GM23338 (cell line): ENCODE data around the gene GAK. TPM values are rescaled to one million over a fixed set of nuclear protein-coding genes. Genes with fewer than 3 reads are reported as not detected.

Experiments used
- ATAC-seq: fragments of 200-7000 bp; cut with Tn5 transposase; 3 replicates; pipeline ENCODE4 v1.9.1; 2020
- DNase-seq: peaks from one replicate; pipeline ENCODE4 v3.0.0-alpha.2; 2015; ENCODE audit warnings: low spot score
- H2AFZ ChIP-seq: fragments of 200-600 bp; sonication (generic); 2 replicates; pipeline ENCODE4 v1.8.0; 2016; ENCODE audit warnings: antibody characterized with exemption, mild to moderate bottlenecking, moderate library complexity
- H3F3A ChIP-seq: fragments of 200-600 bp; sonication (generic); replicated peaks from 2 replicates; pipeline ENCODE4 v1.8.0; 2017; ENCODE audit warnings: antibody characterized with exemption, mixed run types, low read depth
- H3K27ac ChIP-seq: fragments of 200-600 bp; sonication (generic); 2 replicates; pipeline ENCODE4 v1.6.1; 2016; ENCODE audit warnings: low read depth
- H3K27me3 ChIP-seq: fragments of 200-600 bp; sonication (generic); 2 replicates; pipeline ENCODE4 v1.8.0; 2016; ENCODE audit warnings: mild to moderate bottlenecking, mixed run types, moderate library complexity; ENCODE audit not compliant: insufficient read depth
- H3K36me3 ChIP-seq: fragments of 200-600 bp; sonication (generic); 2 replicates; pipeline ENCODE4 v1.8.0; 2016; ENCODE audit warnings: mild to moderate bottlenecking; ENCODE audit not compliant: insufficient read depth
- H3K4me1 ChIP-seq: fragments of 200-600 bp; sonication (generic); 2 replicates; pipeline ENCODE4 v1.8.0; 2016; ENCODE audit warnings: mild to moderate bottlenecking, moderate library complexity; ENCODE audit not compliant: insufficient read depth
- H3K4me2 ChIP-seq: fragments of 200-600 bp; sonication (generic); 2 replicates; pipeline ENCODE4 v1.7.1; 2017; ENCODE audit warnings: mixed run types
- H3K4me3 ChIP-seq: fragments of 200-600 bp; sonication (generic); 2 replicates; pipeline ENCODE4 v1.6.1; 2016; ENCODE audit warnings: mixed run types
- H3K79me2 ChIP-seq: fragments of 200-600 bp; sonication (generic); replicated peaks from 2 replicates; pipeline ENCODE4 v1.8.0; 2017; ENCODE audit warnings: mild to moderate bottlenecking; ENCODE audit not compliant: insufficient read depth
- H3K9me2 ChIP-seq: fragments of 200-600 bp; sonication (generic); 2 replicates; pipeline ENCODE4 v1.8.0; 2017; ENCODE audit not compliant: insufficient read depth
- H4K20me1 ChIP-seq: fragments of 200-600 bp; sonication (generic); replicated peaks from 2 replicates; pipeline ENCODE4 v1.8.0; 2017; ENCODE audit warnings: mild to moderate bottlenecking; ENCODE audit not compliant: insufficient read depth
- H3K27ac Mint-ChIP-seq: 2 replicates; pipeline ENCODE4 v1.8.0; 2020; ENCODE audit warnings: inconsistent platforms, mild to moderate bottlenecking, moderate library complexity, mixed read lengths
- H3K27me3 Mint-ChIP-seq: 3 replicates; pipeline ENCODE4 v1.8.0; 2022; ENCODE audit warnings: low read depth, mild to moderate bottlenecking, moderate library complexity, mixed read lengths, inconsistent platforms; ENCODE audit not compliant: insufficient read depth, poor library complexity
- H3K36me3 Mint-ChIP-seq: 3 replicates; pipeline ENCODE4 v1.8.0; 2021; ENCODE audit warnings: low read depth, mild to moderate bottlenecking, inconsistent platforms, moderate library complexity, mixed read lengths
- H3K4me1 Mint-ChIP-seq: 3 replicates; pipeline ENCODE4 v1.8.0; 2020; ENCODE audit warnings: mild to moderate bottlenecking, inconsistent platforms, mixed read lengths
- H3K4me3 Mint-ChIP-seq: 3 replicates; pipeline ENCODE4 v1.8.0; 2021; ENCODE audit warnings: moderate library complexity, mild to moderate bottlenecking, inconsistent platforms, mixed read lengths
- H3K9me3 Mint-ChIP-seq: 3 replicates; pipeline ENCODE4 v1.8.0; 2020; ENCODE audit warnings: moderate library complexity, mild to moderate bottlenecking, inconsistent platforms, mixed read lengths
- CREB1 ChIP-seq: fragments of 250-450 bp; sonication (Bioruptor Pico); IDR thresholded peaks from 2 replicates; pipeline ENCODE4 v1.5.0; 2020; ENCODE audit warnings: low read depth, mild to moderate bottlenecking, moderate library complexity
- CTCF ChIP-seq, 2 experiments: fragments of 200-600 bp in 1 of 2; sonication (generic) in 1 of 2; conservative IDR thresholded peaks; 2 replicates each; pipeline versions ENCODE4 v1.5.1 to v1.6.1; 2016 to 2017; ENCODE audit warnings: antibody characterized with exemption in 2 of 2, low read depth in 2 of 2, mild to moderate bottlenecking in 2 of 2, moderate library complexity in 1 of 2
- ETS1 ChIP-seq: IDR thresholded peaks from 2 replicates; pipeline ENCODE4 v1.6.1; 2016; ENCODE audit warnings: antibody characterized with exemption
- EZH2phosphoT487 ChIP-seq: fragments of 200-600 bp; sonication (generic); IDR thresholded peaks from one replicate; pipeline ENCODE4 v1.8.1; 2018; ENCODE audit warnings: antibody characterized with exemption; ENCODE audit not compliant: unreplicated experiment
- JUNB ChIP-seq: IDR thresholded peaks from one replicate; pipeline ENCODE4 v1.6.1; 2016; ENCODE audit warnings: antibody characterized with exemption; ENCODE audit not compliant: unreplicated experiment
- POLR2AphosphoS5 ChIP-seq: IDR thresholded peaks from 2 replicates; pipeline ENCODE4 v1.6.1; 2016; ENCODE audit warnings: antibody characterized with exemption, low read depth
- REST ChIP-seq: IDR thresholded peaks from one replicate; pipeline ENCODE4 v1.6.1; 2018; ENCODE audit warnings: antibody characterized with exemption; ENCODE audit not compliant: unreplicated experiment
- ZNF114 ChIP-seq: fragments of 250-450 bp; sonication (Bioruptor Pico); IDR thresholded peaks from 2 replicates; pipeline ENCODE4 v1.5.0; 2020; ENCODE audit warnings: mild to moderate bottlenecking, moderate library complexity
- ZNF331 ChIP-seq: fragments of 250-450 bp; sonication (Bioruptor Pico); IDR thresholded peaks from 2 replicates; pipeline ENCODE4 v1.5.0; 2020; ENCODE audit warnings: low read depth, mild to moderate bottlenecking, moderate library complexity
- ZNF462 ChIP-seq: fragments of 250-450 bp; sonication (Bioruptor Pico); IDR thresholded peaks from 2 replicates; pipeline ENCODE4 v1.5.0; 2020; ENCODE audit warnings: mild to moderate bottlenecking, moderate library complexity
- polyA plus RNA-seq: library from polyadenylated mRNA; unstranded; fragments of >200 nt; fragmentation: Nextera tagmentation; extraction: Ambion mirVana; gene quantifications from 2 replicates; pipeline ENCODE4 v1.2.1, GENCODE V29; 2016
- total RNA-seq: library from RNA; depleted of rRNA; stranded (reverse); fragments of >200 nt; shearing (Covaris generic); gene quantifications from 2 replicates; pipeline ENCODE4 v1.2.3, GENCODE V29; 2014

The GAK gene
- total and polyA plus RNA-seq, 2 experiments from 2014 or later, result 48.5 to 124 TPM

GRCh38 chr4:853416-853781 lies 78.7 kb downstream of the GAK start (continued):
- TF ChIP-seq ZNF114 (CRISPR knock-in tag) (no peak), ETS1 (no peak)

- Mint-ChIP-seq H3K36me3 (peaks cover 12% of the 10 kb centered on the region), H3K27me3 (peaks cover 8% of the 10 kb centered on the region), H3K27ac (no peak overlapping the region), H3K4me1 (no peaks in the 10 kb centered on the region), H3K9me3 (peaks cover 3% of the 10 kb centered on the region; the same call in 1 of the 3 replicates), H3K4me3 (no peak overlapping the region)
- H2AFZ ChIP-seq, result no peak overlapping the region
- H3K27me3 ChIP-seq, result no peaks in the 10 kb centered on the region
- DNase-seq (no peak), ATAC-seq (no peak)
- H3F3A ChIP-seq, result no peaks in the 10 kb centered on the region
- H3K9me2 ChIP-seq, result no peaks in the 10 kb centered on the region
- H3K4me1 ChIP-seq, result no peaks in the 10 kb centered on the region
- H4K20me1 ChIP-seq, result no peaks in the 10 kb centered on the region
- no peak overlapping the region for H3K4me2 ChIP-seq
- no peak overlapping the region for H3K4me3 ChIP-seq
- H3K36me3 ChIP-seq, result 0 out of 2 replicates have a peak, but pooled peaks cover 2% of the 10 kb centered on the region
- no peaks in the 10 kb centered on the region for H3K79me2 ChIP-seq
- H3K27ac ChIP-seq, result no peak overlapping the region
- TF ChIP-seq ETS1 (no peak), ZNF331 (CRISPR knock-in tag) (no peak), ZNF114 (CRISPR knock-in tag) (no peak), CREB1 (CRISPR knock-in tag) (no peak), JUNB (no peak), REST (no peak), POLR2AphosphoS5 (no peak), CTCF (conservative IDR thresholded peaks at IDR 0.05; ENCODE audit: low read depth in 2 of 2) (no peak), ZNF462 (no peak), EZH2phosphoT487 (no peak)
Measured at GRCh38 chr4:851701-852430, 80.2 kb downstream of the GAK start.
